Activated CD4-positive, CD25-positive, alpha-beta regulatory T cell treated with anti-CD3 and anti-CD28 coated beads, Interleukin-2, amount 50 U/mL, for 16 hours (primary cell): ENCODE data around the gene KDM5D.

Experiments used
- DNase-seq: peaks from one replicate; pipeline ENCODE4 v3.0.0-alpha.2; 2020; ENCODE audit warnings: low read depth, low spot score

KDM5D gene

GRCh38 chrY:19744381-19745378, at the start of gene KDM5D:
KDM5D (minus strand) TSS chrY:19744726; CDS start chrY:19744534, 192 bp downstream.
- DNase-seq = peak; percentile 28

- no peak for DNase-seq
These were observed 23.8 kb upstream of the KDM5D start for GRCh38 chrY:19768375-19768774.

GRCh38 chrY:19743331-19743730, 1.2 kb downstream of the KDM5D start:
- no peak for DNase-seq

- no peak for DNase-seq
These were observed 2.4 kb downstream of the KDM5D start for GRCh38 chrY:19742153-19742552.

GRCh38 chrY:19734425-19734824, 10.1 kb downstream of the KDM5D start:
- no peak for DNase-seq

GRCh38 chrY:19717950-19718349, 26.6 kb downstream of the KDM5D start:
- DNase-seq = no peak

GRCh38 chrY:19717146-19717545, 27.4 kb downstream of the KDM5D start:
- DNase-seq = no peak

- no peak for DNase-seq
These were observed 29.3 kb downstream of the KDM5D start for GRCh38 chrY:19715226-19715625.

- DNase-seq = no peak
These were observed 31.1 kb downstream of the KDM5D start for GRCh38 chrY:19713430-19713829.

GRCh38 chrY:19706273-19706672, 38.3 kb downstream of the KDM5D start:
- DNase-seq = no peak

- DNase-seq = no peak
These were observed 46.0 kb downstream of the KDM5D start for GRCh38 chrY:19698495-19698894.

- no peak for DNase-seq
These were observed 63.7 kb downstream of the KDM5D start for GRCh38 chrY:19680821-19681220.
